ENCODE data around the gene SKA1.

DNA sequence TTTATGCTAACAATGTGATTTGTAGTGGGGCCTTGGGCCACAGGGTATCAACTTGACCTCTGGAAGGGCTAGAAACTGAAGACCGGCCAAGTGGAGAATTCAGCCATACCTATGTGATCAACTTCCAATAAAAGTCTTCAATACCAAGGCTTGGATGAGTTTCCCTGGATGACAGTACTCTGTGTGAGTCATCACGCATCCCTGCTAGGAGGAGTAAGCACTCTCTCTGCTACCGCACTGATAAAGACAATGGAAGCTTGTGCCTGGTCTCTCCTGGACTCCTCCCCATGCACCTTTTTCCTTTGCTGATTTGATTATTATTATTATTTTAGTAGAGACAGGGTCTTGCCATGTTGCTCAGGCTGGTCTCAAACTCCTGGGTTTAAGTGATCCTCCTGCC, 58.1 kb downstream of the SKA1 start:
- TF ChIP-seq POLR2AphosphoS5 (IDR thresholded peaks at IDR 0.05; ENCODE audit: borderline replicate concordance, low read depth, low read length), result no peak
- no peak for TF ChIP-seq EZH2 (IDR thresholded peaks at IDR 0.05)

Data from SK-N-MC (cell line).